K562 (cell line): ENCODE measurements around the gene SLC2A9. TPM values are rescaled to one million over a fixed set of nuclear protein-coding genes. Genes with fewer than 3 reads are reported as not detected.

Experiments used
- CBFB ChIP-seq: sonication (generic); formaldehyde crosslinking; IDR thresholded peaks from 2 replicates; pipeline ENCODE4 v1.4.0; 2020; ENCODE audit warnings: mild to moderate bottlenecking, missing genetic modification reagents
- ERF ChIP-seq: fragments of 450-650 bp; formaldehyde crosslinking; IDR thresholded peaks from 2 replicates; pipeline ENCODE4 v1.4.0; 2020; ENCODE audit warnings: mild to moderate bottlenecking, mixed read lengths
- FUS ChIP-seq: fragments of 200-400 bp; formaldehyde crosslinking; optimal IDR thresholded peaks from 2 replicates; pipeline ENCODE3; 2017; ENCODE audit warnings: low read depth, low read length
- NRF1 ChIP-seq, 2 experiments: fragments of 450-650 bp; IDR thresholded peaks in 1 of 2; conservative IDR thresholded peaks in 1 of 2; 2 replicates each; pipeline ENCODE4 v1.6.1; 2014; ENCODE audit warnings: mild to moderate bottlenecking in 2 of 2
- PCBP1 ChIP-seq: fragments of 200-400 bp; formaldehyde crosslinking; IDR thresholded peaks from 2 replicates; pipeline ENCODE4 v1.6.1; 2018; ENCODE audit warnings: mild to moderate bottlenecking, low read depth, low read length; ENCODE audit not compliant: poor library complexity, severe bottlenecking
- TRIM28 ChIP-seq: fragments of 450-650 bp; IDR thresholded peaks from 2 replicates; pipeline ENCODE4 v1.6.1; 2017
- polyA plus RNA-seq, 8 experiments: library from polyadenylated mRNA; depleted of rRNA in 4 of 8; stranded (reverse) in 5 of 8; unstranded in 3 of 8; fragments of >200 nt; fragmentation: Nextera tagmentation in 2 of 8; fragmentation: Illumina TruSeq in 1 of 8; extraction: Ambion mirVana in 2 of 8; extraction: Trizol in 1 of 8; gene quantifications; 2 replicates each; pipeline versions ENCODE4 v1.2.1 to v1.2.3, GENCODE V29; 2011 to 2014; ENCODE audit warnings: inconsistent platforms in 1 of 8, missing spikeins in 1 of 8
- total RNA-seq, 7 experiments: library from RNA; depleted of rRNA in 6 of 7; stranded (reverse); fragments of >200 nt in 6 of 7; fragmentation: Illumina TruSeq in 2 of 7; extraction: Trizol in 2 of 7; gene quantifications; 2 replicates each; pipeline versions ENCODE4 v1.2.1 to v1.2.3, GENCODE V29; 2011 to 2021; ENCODE audit warnings: low replicate concordance in 1 of 7
- TF ChIP-seq, protein P1 (sequence below), 2 experiments: fragments of 450-650 bp; IDR thresholded peaks; 2 replicates each; pipeline ENCODE4 v1.6.1; 2016; ENCODE audit warnings: mild to moderate bottlenecking in 2 of 2, borderline replicate concordance in 1 of 2, low read depth in 1 of 2, moderate library complexity in 1 of 2

Gene SLC2A9
- total and polyA plus RNA-seq, 9 of the 15 experiments (the other 6 are each of a cell fraction or from before 2014, with no cell fraction given): 0.15 to 1.9 (median 0.76) TPM

DNA sequence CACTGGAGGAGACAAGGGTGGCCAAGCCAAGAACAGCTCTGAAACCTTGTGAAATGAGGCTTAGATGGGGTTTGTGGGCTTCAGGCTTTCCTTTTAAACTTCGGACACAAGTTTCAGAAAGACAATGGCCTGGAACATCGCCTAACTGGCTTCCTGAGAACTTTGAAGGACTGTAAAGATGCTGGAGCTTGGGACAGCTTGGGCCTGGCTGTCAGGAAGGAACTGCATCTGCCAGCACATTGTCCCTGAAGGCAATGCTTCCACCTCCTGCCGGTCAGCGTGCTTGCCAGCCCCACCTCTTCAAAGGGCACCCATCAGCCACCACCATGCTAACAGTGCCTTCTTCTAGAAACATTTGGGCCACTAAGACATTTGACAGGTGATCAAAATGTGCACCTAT is 132.0 kb downstream of the SLC2A9 start (continued):
- TF ChIP-seq NRF1 (conservative IDR thresholded peaks at IDR 0.05 in 1 of 2, IDR thresholded peaks at IDR 0.05 in 1 of 2) (no peak), FUS (no peak), PCBP1 (no peak), CBFB (CRISPR knock-in tag) (no peak), ERF (no peak), TRIM28 (no peak)
- TF ChIP-seq, protein P1, sequence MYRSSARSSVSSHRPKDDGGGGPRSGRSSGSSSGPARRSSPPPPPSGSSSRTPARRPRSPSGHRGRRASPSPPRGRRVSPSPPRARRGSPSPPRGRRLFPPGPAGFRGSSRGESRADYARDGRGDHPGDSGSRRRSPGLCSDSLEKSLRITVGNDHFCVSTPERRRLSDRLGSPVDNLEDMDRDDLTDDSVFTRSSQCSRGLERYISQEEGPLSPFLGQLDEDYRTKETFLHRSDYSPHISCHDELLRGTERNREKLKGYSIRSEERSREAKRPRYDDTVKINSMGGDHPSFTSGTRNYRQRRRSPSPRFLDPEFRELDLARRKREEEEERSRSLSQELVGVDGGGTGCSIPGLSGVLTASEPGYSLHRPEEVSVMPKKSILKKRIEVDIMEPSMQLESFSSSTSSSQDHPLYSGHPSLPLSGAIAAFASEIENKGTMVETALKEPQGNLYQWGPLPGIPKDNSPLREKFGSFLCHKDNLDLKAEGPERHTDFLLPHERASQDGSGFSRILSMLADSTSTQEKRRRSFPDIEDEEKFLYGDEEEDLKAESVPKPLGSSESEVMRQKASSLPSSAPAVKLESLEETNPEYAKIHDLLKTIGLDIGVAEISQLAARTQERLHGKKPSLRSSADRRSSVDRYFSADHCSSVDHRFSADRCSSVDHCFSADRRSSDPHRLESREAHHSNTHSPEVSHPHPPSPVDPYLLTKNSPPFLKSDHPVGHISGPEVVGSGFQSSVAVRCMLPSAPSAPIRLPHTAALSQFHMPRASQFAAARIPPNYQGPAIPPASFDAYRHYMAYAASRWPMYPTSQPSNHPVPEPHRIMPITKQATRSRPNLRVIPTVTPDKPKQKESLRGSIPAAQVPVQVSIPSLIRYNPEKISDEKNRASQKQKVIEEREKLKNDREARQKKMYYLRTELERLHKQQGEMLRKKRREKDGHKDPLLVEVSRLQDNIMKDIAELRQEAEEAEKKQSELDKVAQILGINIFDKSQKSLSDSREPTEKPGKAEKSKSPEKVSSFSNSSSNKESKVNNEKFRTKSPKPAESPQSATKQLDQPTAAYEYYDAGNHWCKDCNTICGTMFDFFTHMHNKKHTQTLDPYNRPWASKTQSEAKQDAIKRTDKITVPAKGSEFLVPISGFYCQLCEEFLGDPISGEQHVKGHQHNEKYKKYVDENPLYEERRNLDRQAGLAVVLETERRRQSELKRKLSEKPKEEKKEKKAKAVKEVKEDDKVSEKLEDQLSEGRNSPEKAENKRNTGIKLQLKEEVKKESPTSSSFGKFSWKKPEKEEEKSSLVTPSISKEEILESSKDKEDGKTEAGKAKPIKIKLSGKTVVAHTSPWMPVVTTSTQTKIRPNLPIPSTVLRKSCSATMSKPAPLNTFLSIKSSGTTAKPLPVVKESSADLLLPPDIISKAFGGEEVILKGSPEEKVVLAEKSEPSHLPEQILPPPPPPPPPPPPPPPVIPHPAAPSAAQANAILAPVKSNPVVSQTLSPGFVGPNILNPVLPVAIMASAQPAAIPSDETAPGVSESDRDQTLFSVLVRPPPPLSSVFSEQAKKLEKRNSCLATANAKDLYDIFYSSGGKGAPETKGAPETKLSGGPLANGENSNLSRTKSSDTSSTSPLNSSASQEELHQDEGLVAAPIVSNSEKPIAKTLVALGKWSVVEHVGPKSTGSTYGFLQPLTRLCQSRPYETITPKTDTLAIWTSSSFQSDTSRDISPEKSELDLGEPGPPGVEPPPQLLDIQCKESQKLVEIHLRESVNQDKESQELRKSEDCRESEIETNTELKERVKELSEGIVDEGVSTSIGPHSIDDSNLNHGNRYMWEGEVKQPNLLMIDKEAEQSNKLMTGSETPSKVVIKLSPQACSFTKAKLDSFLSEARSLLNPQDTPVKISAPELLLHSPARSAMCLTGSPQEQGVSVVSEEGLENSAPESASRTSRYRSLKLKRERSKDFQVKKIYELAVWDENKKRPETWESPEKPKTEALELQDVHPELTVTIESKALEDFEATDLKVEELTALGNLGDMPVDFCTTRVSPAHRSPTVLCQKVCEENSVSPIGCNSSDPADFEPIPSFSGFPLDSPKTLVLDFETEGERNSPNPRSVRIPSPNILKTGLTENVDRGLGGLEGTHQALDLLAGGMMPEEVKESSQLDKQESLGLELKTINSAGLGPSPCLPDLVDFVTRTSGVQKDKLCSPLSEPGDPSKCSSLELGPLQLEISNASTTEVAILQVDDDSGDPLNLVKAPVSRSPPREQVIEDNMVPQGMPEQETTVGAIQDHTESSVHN (IDR thresholded peaks at IDR 0.05; ENCODE audit: borderline replicate concordance in 1 of 2, low read depth in 1 of 2): no peak
